HG02970 (cell line): ENCODE measurements around the gene ZNF394.

Experiments
- ATAC-seq: cut with Tn5 transposase; IDR thresholded peaks from one replicate; pipeline ENCODE4 v1.9.1; 2021; ENCODE audit warnings: mild to moderate bottlenecking, moderate library complexity, moderate number of reproducible peaks; ENCODE audit not compliant: unreplicated experiment, low FRiP score

The ZNF394 gene

GRCh38 chr7:99453105-99453504, 47.0 kb downstream of the ZNF394 start:
- ATAC-seq, result no peak

GRCh38 chr7:99452541-99452940, 47.5 kb downstream of the ZNF394 start:
- ATAC-seq, result no peak

GRCh38 chr7:99451936-99452335, 48.1 kb downstream of the ZNF394 start:
- ATAC-seq, result no peak

GRCh38 chr7:99449326-99449725, 50.8 kb downstream of the ZNF394 start:
- ATAC-seq, result no peak

- no peak for ATAC-seq
Measured at GRCh38 chr7:99448855-99449254, 51.2 kb downstream of the ZNF394 start.

- no peak for ATAC-seq
Measured at GRCh38 chr7:99447943-99448342, 52.1 kb downstream of the ZNF394 start.

GRCh38 chr7:99446096-99446495, 54.0 kb downstream of the ZNF394 start:
- ATAC-seq, result no peak
